Left lung (tissue), 10 donors: ENCODE measurements around the gene SERTAD4. TPM values are rescaled to one million over a fixed set of nuclear protein-coding genes. Genes with fewer than 3 reads are reported as not detected.

ENCODE experiments used
- ATAC-seq: fragments of 200-7000 bp; cut with Tn5 transposase; one replicate; pipeline ENCODE4 v1.9.1; 2020; ENCODE audit warnings: moderate library complexity
- DNase-seq, 4 donors: peaks; one replicate each; pipeline ENCODE4 v3.0.0-alpha.2; 2013 to 2020
- H3K27ac ChIP-seq, 2 donors: fragments of 200-600 bp; sonication (generic) in 1 of 2; one replicate each; pipeline versions ENCODE4 v1.5.0 to v1.8.0; 2020 to 2021
- H3K27me3 ChIP-seq, 2 donors: fragments of 200-600 bp; sonication (generic) in 1 of 2; one replicate each; pipeline versions ENCODE4 v1.5.0 to v1.8.0; 2020 to 2021
- H3K36me3 ChIP-seq, 2 donors: fragments of 200-600 bp; sonication (generic) in 1 of 2; one replicate each; pipeline versions ENCODE4 v1.5.0 to v1.8.0; 2020 to 2021
- H3K4me1 ChIP-seq, 2 donors: fragments of 200-600 bp; one replicate each; pipeline ENCODE4 v1.8.0; 2021
- H3K4me3 ChIP-seq, 2 donors: fragments of 200-600 bp; sonication (generic) in 1 of 2; one replicate each; pipeline versions ENCODE4 v1.5.0 to v1.8.0; 2020 to 2021; ENCODE audit warnings: mild to moderate bottlenecking in 1 of 2
- H3K9me3 ChIP-seq, 2 donors: fragments of 200-600 bp; sonication (generic) in 1 of 2; one replicate each; pipeline versions ENCODE4 v1.5.0 to v1.8.0; 2020 to 2021
- CTCF ChIP-seq, 2 donors: fragments of 200-600 bp; sonication (generic) in 1 of 2; IDR thresholded peaks; one replicate each; pipeline versions ENCODE4 v1.5.0 to v1.8.0; 2021; ENCODE audit warnings: antibody characterized with exemption in 2 of 2
- intact Hi-C, 2 donors: fragments of 100-400 bp; cut with DNase I; formaldehyde crosslinking; loops; one replicate each; pipeline versions ENCODE4 v1.11.2 to v1.14.2; 2022
- polyA plus RNA-seq, 6 donors: library from polyadenylated mRNA; unstranded; fragments of 120-200 nt; gene quantifications; one replicate each; pipeline ENCODE4 v1.2.1, GENCODE V29; 2013; ENCODE audit not compliant: insufficient read length in 6 of 6
- total RNA-seq, 2 donors: library from RNA; stranded (reverse); fragmentation: NEBNext Ultra II Directional; extraction: Animal tissue kit (Norgen Biotek cat#: 25700); gene quantifications; one replicate each; pipeline ENCODE4 v1.2.1, GENCODE V29; 2021
- donor health status: DM: no; HTN: yes; CAD: no.
- donor health status: DM: no; HTN: no; CAD: no.

The SERTAD4 gene
- total and polyA plus RNA-seq, 8 donors: 2.4 to 7.5 (median 4.4) TPM

- no peaks in the 10 kb centered on the region for H3K36me3 ChIP-seq
- DNase-seq (no peak), ATAC-seq (no peak)
- no peaks in the 10 kb centered on the region for H3K27me3 ChIP-seq
- intact Hi-C loops: no loop called here
- H3K9me3 ChIP-seq: no peaks in the 10 kb centered on the region
- TF ChIP-seq CTCF (IDR thresholded peaks at IDR 0.05): no peak
- H3K27ac ChIP-seq: no peak overlapping the region
- no peak overlapping the region for H3K4me3 ChIP-seq
- H3K4me1 ChIP-seq: no peaks in the 10 kb centered on the region
Measured at GRCh38 chr1:210269981-210270380, 37.4 kb downstream of the SERTAD4 start.

- H3K4me3 ChIP-seq: no peak overlapping the region
- H3K4me1 ChIP-seq: no peaks in the 10 kb centered on the region
- no peaks in the 10 kb centered on the region for H3K9me3 ChIP-seq
- H3K36me3 ChIP-seq: no peaks in the 10 kb centered on the region
- H3K27ac ChIP-seq: no peak overlapping the region
- intact Hi-C loops: no loop called here
- no peak for TF ChIP-seq CTCF (IDR thresholded peaks at IDR 0.05)
- no peaks in the 10 kb centered on the region for H3K27me3 ChIP-seq
- DNase-seq (no peak), ATAC-seq (no peak)
Measured at GRCh38 chr1:210272666-210273065, 40.1 kb downstream of the SERTAD4 start.

- no peak for ATAC-seq
- Histone ChIP-seq H3K27me3 (no peaks in the 10 kb centered on the region), H3K4me1 (no peaks in the 10 kb centered on the region), H3K4me3 (no peak overlapping the region), H3K9me3 (peaks cover 0 to 24% of the 10 kb centered on the region in 2 donors), H3K36me3 (no peaks in the 10 kb centered on the region), H3K27ac (no peak overlapping the region)
- TF ChIP-seq CTCF (IDR thresholded peaks at IDR 0.05): no peak
- no peak for DNase-seq
- intact Hi-C loops: no loop called here
Measured at GRCh38 chr1:210280221-210280620, 47.6 kb downstream of the SERTAD4 start.

- DNase-seq (no peak), ATAC-seq (no peak)
- H3K27ac ChIP-seq: no peak overlapping the region
- H3K36me3 ChIP-seq: no peaks in the 10 kb centered on the region
- TF ChIP-seq CTCF (IDR thresholded peaks at IDR 0.05): no peak
- intact Hi-C loops: no loop called here
- H3K4me1 ChIP-seq: peaks cover 7 to 15% of the 10 kb centered on the region in 2 donors
- no peak overlapping the region for H3K4me3 ChIP-seq
- H3K27me3 ChIP-seq: peaks cover 0 to 23% of the 10 kb centered on the region in 2 donors
- no peaks in the 10 kb centered on the region for H3K9me3 ChIP-seq
Measured at GRCh38 chr1:210288116-210288515, 55.5 kb downstream of the SERTAD4 start.

GRCh38 chr1:210289248-210289647, 56.7 kb downstream of the SERTAD4 start:
- intact Hi-C loops: no loop called here
- H3K27me3 ChIP-seq: peaks cover 0 to 32% of the 10 kb centered on the region in 2 donors
- peaks cover 13 to 19% of the 10 kb centered on the region in 2 donors for H3K4me1 ChIP-seq
- no peak for TF ChIP-seq CTCF (IDR thresholded peaks at IDR 0.05)
- no peak for ATAC-seq
- H3K4me3 ChIP-seq: no peak overlapping the region
- H3K9me3 ChIP-seq: no peaks in the 10 kb centered on the region
- no peaks in the 10 kb centered on the region for H3K36me3 ChIP-seq
- DNase-seq: no peak
- H3K27ac ChIP-seq: no peak overlapping the region
